Neural cell (in vitro differentiated cells): ENCODE data around the gene TXK. TPM values are rescaled to one million over a fixed set of nuclear protein-coding genes. Genes with fewer than 3 reads are reported as not detected.

Source experiments
- H2AFZ ChIP-seq: fragments of 200-600, 300-800 bp; sonication (generic), shearing (Covaris generic); 2 replicates; pipeline ENCODE4 v1.6.0; 2014; ENCODE audit warnings: low read depth, mild to moderate bottlenecking, antibody characterized with exemption, low read length, moderate library complexity
- H3F3A ChIP-seq: fragments of 200-600 bp; shearing (Covaris generic); 2 replicates; pipeline ENCODE4 v1.6.1; 2016; ENCODE audit warnings: mild to moderate bottlenecking, moderate library complexity, mixed read lengths, antibody characterized with exemption, low read length; ENCODE audit not compliant: insufficient read depth, poor library complexity, severe bottlenecking
- H3K27ac ChIP-seq: fragments of 200-600, 300-800 bp; sonication (generic), shearing (Covaris generic); 2 replicates; pipeline ENCODE4 v1.5.1; 2014; ENCODE audit warnings: mild to moderate bottlenecking, low read length, moderate library complexity
- H3K27me3 ChIP-seq: fragments of 300-800, 200-600 bp; sonication (generic), shearing (Covaris generic); 2 replicates; pipeline ENCODE4 v1.6.0; 2014; ENCODE audit warnings: mild to moderate bottlenecking, low read depth, low read length, moderate library complexity; ENCODE audit not compliant: insufficient read depth
- H3K36me3 ChIP-seq: fragments of 300-800, 200-600 bp; sonication (generic), shearing (Covaris generic); 2 replicates; pipeline ENCODE4 v1.5.1; 2014; ENCODE audit warnings: mild to moderate bottlenecking, antibody characterized with exemption, low read length, moderate library complexity; ENCODE audit not compliant: insufficient read depth
- H3K4me2 ChIP-seq: fragments of 300-800, 200-600 bp; sonication (generic), shearing (Covaris generic); 2 replicates; pipeline ENCODE4 v1.6.0; 2014; ENCODE audit warnings: mild to moderate bottlenecking, low read length
- H3K4me3 ChIP-seq: fragments of 300-800, 200-600 bp; sonication (generic), shearing (Covaris generic); 2 replicates; pipeline ENCODE4 v1.5.1; 2014; ENCODE audit warnings: mild to moderate bottlenecking, low read length, moderate library complexity
- H3K79me2 ChIP-seq: fragments of 200-600 bp; shearing (Covaris generic); replicated peaks from 2 replicates; pipeline ENCODE4 v1.6.0; 2014; ENCODE audit warnings: mild to moderate bottlenecking, low read length, moderate library complexity; ENCODE audit not compliant: insufficient read depth
- H3K9ac ChIP-seq: fragments of 300-800, 200-600 bp; sonication (generic), shearing (Covaris generic); 2 replicates; pipeline ENCODE4 v1.6.1; 2016; ENCODE audit warnings: mild to moderate bottlenecking, low read length, mixed read lengths
- H3K9me2 ChIP-seq: fragments of 200-600 bp; shearing (Covaris generic); 2 replicates; pipeline ENCODE4 v1.6.1; 2016; ENCODE audit warnings: mild to moderate bottlenecking, low read length, mixed read lengths; ENCODE audit not compliant: insufficient read depth
- H3K9me3 ChIP-seq: fragments of 200-600, 300-800 bp; sonication (generic), shearing (Covaris generic); 2 replicates; pipeline ENCODE4 v1.6.1; 2016; ENCODE audit warnings: mild to moderate bottlenecking, mixed run types, low read length, moderate library complexity, mixed read lengths
- H4K20me1 ChIP-seq: fragments of 200-600 bp; shearing (Covaris generic); 2 replicates; pipeline ENCODE4 v1.6.1; 2016; ENCODE audit warnings: mild to moderate bottlenecking, mixed run types; ENCODE audit not compliant: insufficient read depth
- CTCF ChIP-seq: fragments of 450-650 bp; IDR thresholded peaks from 2 replicates; pipeline ENCODE4 v1.5.1; 2014; ENCODE audit warnings: antibody characterized with exemption, mild to moderate bottlenecking, moderate library complexity; ENCODE audit not compliant: poor library complexity, severe bottlenecking
- EP300 ChIP-seq: fragments of 450-650 bp; conservative IDR thresholded peaks from 2 replicates; pipeline ENCODE4 v1.6.1; 2014; ENCODE audit warnings: antibody characterized with exemption, mild to moderate bottlenecking, moderate library complexity; ENCODE audit not compliant: poor library complexity, severe bottlenecking
- EZH2 ChIP-seq: fragments of 200-600, 300-800 bp; shearing (Covaris generic), sonication (generic); IDR thresholded peaks from 2 replicates; pipeline ENCODE4 v1.6.1; 2014; ENCODE audit warnings: antibody characterized with exemption, low read length, borderline replicate concordance, mild to moderate bottlenecking; ENCODE audit not compliant: insufficient read depth, poor library complexity, severe bottlenecking
- MXI1 ChIP-seq: fragments of 450-650 bp; conservative IDR thresholded peaks from 2 replicates; pipeline ENCODE4 v1.6.1; 2014; ENCODE audit warnings: antibody characterized with exemption, mild to moderate bottlenecking; ENCODE audit not compliant: poor library complexity, severe bottlenecking
- POLR2AphosphoS5 ChIP-seq: IDR thresholded peaks from 2 replicates; pipeline ENCODE4 v1.6.1; 2012
- RAD21 ChIP-seq: fragments of 450-650 bp; conservative IDR thresholded peaks from 2 replicates; pipeline ENCODE4 v1.6.1; 2014; ENCODE audit warnings: antibody characterized with exemption, mild to moderate bottlenecking, moderate library complexity
- SMC3 ChIP-seq: fragments of 450-650 bp; conservative IDR thresholded peaks from 2 replicates; pipeline ENCODE4 v1.6.1; 2014; ENCODE audit warnings: antibody characterized with exemption, mild to moderate bottlenecking, moderate library complexity; ENCODE audit not compliant: poor library complexity
- TAF1 ChIP-seq: IDR thresholded peaks from 2 replicates; pipeline ENCODE4 v1.6.1; 2012; ENCODE audit warnings: low read depth
- polyA plus RNA-seq: library from polyadenylated mRNA; depleted of rRNA; stranded (reverse); fragments of >200 nt; gene quantifications from 2 replicates; pipeline ENCODE4 v1.2.3, GENCODE V29; 2014
- TF ChIP-seq, protein P1 (sequence below): IDR thresholded peaks from 2 replicates; pipeline ENCODE4 v1.6.1; 2012; ENCODE audit warnings: borderline replicate concordance

The TXK gene
- polyA plus RNA-seq, 1 donor from 2014 or later: not detected

DNA sequence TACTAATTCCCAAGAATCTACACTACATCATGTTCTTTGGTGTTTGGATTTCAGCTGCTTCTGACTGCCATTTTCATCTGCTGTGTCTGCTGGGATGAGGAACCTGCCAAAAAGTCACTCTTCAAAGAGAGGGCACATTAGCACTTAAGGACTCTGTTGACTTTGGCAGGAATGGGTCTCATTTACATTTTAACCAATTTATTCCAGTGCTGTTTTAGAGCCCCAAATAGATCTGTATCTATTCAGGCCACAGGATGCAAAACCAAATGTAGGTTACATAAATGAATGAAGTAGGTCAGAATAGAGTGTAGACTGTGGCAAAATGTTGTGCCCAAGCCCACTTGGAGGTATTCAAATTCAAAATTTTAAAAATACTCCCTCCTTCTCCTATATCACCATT is 14.4 kb downstream of the TXK start:
- H3K27me3 ChIP-seq: no peaks in the 10 kb centered on the region
- H3K27ac ChIP-seq: no peak overlapping the region
- no peak overlapping the region for H3K4me2 ChIP-seq
- no peaks in the 10 kb centered on the region for H3K9me2 ChIP-seq
- no peaks in the 10 kb centered on the region for H4K20me1 ChIP-seq
- H3K9ac ChIP-seq: no peak overlapping the region
- no peak overlapping the region for H2AFZ ChIP-seq
- H3K4me3 ChIP-seq: no peak overlapping the region
- TF ChIP-seq MXI1 (no peak), CTCF (no peak), RAD21 (no peak), TAF1 (no peak), EZH2 (no peak), EP300 (no peak), POLR2AphosphoS5 (no peak), SMC3 (no peak)
- TF ChIP-seq, protein P1, sequence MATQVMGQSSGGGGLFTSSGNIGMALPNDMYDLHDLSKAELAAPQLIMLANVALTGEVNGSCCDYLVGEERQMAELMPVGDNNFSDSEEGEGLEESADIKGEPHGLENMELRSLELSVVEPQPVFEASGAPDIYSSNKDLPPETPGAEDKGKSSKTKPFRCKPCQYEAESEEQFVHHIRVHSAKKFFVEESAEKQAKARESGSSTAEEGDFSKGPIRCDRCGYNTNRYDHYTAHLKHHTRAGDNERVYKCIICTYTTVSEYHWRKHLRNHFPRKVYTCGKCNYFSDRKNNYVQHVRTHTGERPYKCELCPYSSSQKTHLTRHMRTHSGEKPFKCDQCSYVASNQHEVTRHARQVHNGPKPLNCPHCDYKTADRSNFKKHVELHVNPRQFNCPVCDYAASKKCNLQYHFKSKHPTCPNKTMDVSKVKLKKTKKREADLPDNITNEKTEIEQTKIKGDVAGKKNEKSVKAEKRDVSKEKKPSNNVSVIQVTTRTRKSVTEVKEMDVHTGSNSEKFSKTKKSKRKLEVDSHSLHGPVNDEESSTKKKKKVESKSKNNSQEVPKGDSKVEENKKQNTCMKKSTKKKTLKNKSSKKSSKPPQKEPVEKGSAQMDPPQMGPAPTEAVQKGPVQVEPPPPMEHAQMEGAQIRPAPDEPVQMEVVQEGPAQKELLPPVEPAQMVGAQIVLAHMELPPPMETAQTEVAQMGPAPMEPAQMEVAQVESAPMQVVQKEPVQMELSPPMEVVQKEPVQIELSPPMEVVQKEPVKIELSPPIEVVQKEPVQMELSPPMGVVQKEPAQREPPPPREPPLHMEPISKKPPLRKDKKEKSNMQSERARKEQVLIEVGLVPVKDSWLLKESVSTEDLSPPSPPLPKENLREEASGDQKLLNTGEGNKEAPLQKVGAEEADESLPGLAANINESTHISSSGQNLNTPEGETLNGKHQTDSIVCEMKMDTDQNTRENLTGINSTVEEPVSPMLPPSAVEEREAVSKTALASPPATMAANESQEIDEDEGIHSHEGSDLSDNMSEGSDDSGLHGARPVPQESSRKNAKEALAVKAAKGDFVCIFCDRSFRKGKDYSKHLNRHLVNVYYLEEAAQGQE: no peak
- H3K36me3 ChIP-seq: no peaks in the 10 kb centered on the region
- no peaks in the 10 kb centered on the region for H3K79me2 ChIP-seq
- no peaks in the 10 kb centered on the region for H3F3A ChIP-seq
- no peaks in the 10 kb centered on the region for H3K9me3 ChIP-seq

DNA sequence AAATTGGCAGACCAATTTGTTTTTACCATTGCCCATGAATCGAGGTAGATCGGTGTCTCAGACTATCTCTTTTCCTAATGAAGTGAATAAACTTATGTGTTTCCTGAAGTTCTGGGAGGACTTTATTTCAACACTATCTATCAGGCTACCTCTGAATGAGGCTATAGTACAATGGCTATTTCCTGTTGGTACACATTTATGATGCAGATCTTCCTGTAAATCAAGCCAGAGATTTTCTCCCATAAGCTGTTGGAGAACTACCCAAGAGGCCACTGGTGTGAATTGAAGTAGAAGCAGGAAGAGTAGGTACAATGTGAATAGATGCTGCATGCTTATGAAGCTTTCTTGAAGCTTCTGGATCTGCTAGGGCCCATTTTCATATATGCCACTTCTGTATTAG is 16.0 kb downstream of the TXK start:
- Histone ChIP-seq H3K36me3 (no peaks in the 10 kb centered on the region), H2AFZ (no peak overlapping the region), H3K4me3 (no peak overlapping the region), H3K27ac (no peak overlapping the region), H3K27me3 (no peaks in the 10 kb centered on the region), H3K4me2 (no peak overlapping the region), H4K20me1 (no peaks in the 10 kb centered on the region), H3K9ac (no peak overlapping the region), H3K79me2 (no peaks in the 10 kb centered on the region), H3K9me3 (no peaks in the 10 kb centered on the region), H3K9me2 (no peaks in the 10 kb centered on the region), H3F3A (no peaks in the 10 kb centered on the region)
- no peak for TF ChIP-seq POLR2AphosphoS5
- no peak for TF ChIP-seq MXI1
- TF ChIP-seq RAD21: no peak
- TF ChIP-seq TAF1: no peak
- TF ChIP-seq SMC3: no peak
- TF ChIP-seq, protein P1: no peak
- no peak for TF ChIP-seq CTCF
